GM23338 (cell line): ENCODE measurements around the gene QSOX1.
A peak's percentile ranks its signal among the peaks of the same experiment; 100 is the strongest.

Source experiments
- CREB1 ChIP-seq: fragments of 250-450 bp; sonication (Bioruptor Pico); IDR thresholded peaks from 2 replicates; pipeline ENCODE4 v1.5.0; 2020; ENCODE audit warnings: low read depth, mild to moderate bottlenecking, moderate library complexity
- CTCF ChIP-seq, 2 experiments: fragments of 200-600 bp in 1 of 2; sonication (generic) in 1 of 2; conservative IDR thresholded peaks; 2 replicates each; pipeline versions ENCODE4 v1.5.1 to v1.6.1; 2016 to 2017; ENCODE audit warnings: antibody characterized with exemption in 2 of 2, low read depth in 2 of 2, mild to moderate bottlenecking in 2 of 2, moderate library complexity in 1 of 2
- ETS1 ChIP-seq: IDR thresholded peaks from 2 replicates; pipeline ENCODE4 v1.6.1; 2016; ENCODE audit warnings: antibody characterized with exemption
- EZH2 ChIP-seq: fragments of 200-600 bp; sonication (generic); IDR thresholded peaks from one replicate; pipeline ENCODE4 v1.8.0; 2017; ENCODE audit warnings: antibody characterized with exemption, mild to moderate bottlenecking, low read depth; ENCODE audit not compliant: unreplicated experiment
- EZH2phosphoT487 ChIP-seq: fragments of 200-600 bp; sonication (generic); IDR thresholded peaks from one replicate; pipeline ENCODE4 v1.8.1; 2018; ENCODE audit warnings: antibody characterized with exemption; ENCODE audit not compliant: unreplicated experiment
- JUNB ChIP-seq: IDR thresholded peaks from one replicate; pipeline ENCODE4 v1.6.1; 2016; ENCODE audit warnings: antibody characterized with exemption; ENCODE audit not compliant: unreplicated experiment
- POLR2AphosphoS5 ChIP-seq: IDR thresholded peaks from 2 replicates; pipeline ENCODE4 v1.6.1; 2016; ENCODE audit warnings: antibody characterized with exemption, low read depth
- REST ChIP-seq: IDR thresholded peaks from one replicate; pipeline ENCODE4 v1.6.1; 2018; ENCODE audit warnings: antibody characterized with exemption; ENCODE audit not compliant: unreplicated experiment
- ZNF114 ChIP-seq: fragments of 250-450 bp; sonication (Bioruptor Pico); IDR thresholded peaks from 2 replicates; pipeline ENCODE4 v1.5.0; 2020; ENCODE audit warnings: mild to moderate bottlenecking, moderate library complexity
- ZNF331 ChIP-seq: fragments of 250-450 bp; sonication (Bioruptor Pico); IDR thresholded peaks from 2 replicates; pipeline ENCODE4 v1.5.0; 2020; ENCODE audit warnings: low read depth, mild to moderate bottlenecking, moderate library complexity

GRCh38 chr1:180167721-180168467 lies 13.2 kb downstream of the QSOX1 start:
- peak in 1 of 2 experiments; percentile 73; a peak in 2 of 4 replicates for TF ChIP-seq CTCF (conservative IDR thresholded peaks at IDR 0.05; ENCODE audit: low read depth in 2 of 2)
- TF ChIP-seq JUNB: no peak
- TF ChIP-seq EZH2: no peak
- no peak for TF ChIP-seq POLR2AphosphoS5
- TF ChIP-seq REST: no peak
- no peak for TF ChIP-seq ZNF114
- no peak for TF ChIP-seq EZH2phosphoT487
- TF ChIP-seq ZNF331: no peak
- no peak for TF ChIP-seq ETS1
- TF ChIP-seq CREB1 (CRISPR knock-in tag): no peak; the same call in 1 of the 2 replicates
